GM23338 (cell line): ENCODE data around the gene MBL2. TPM values are rescaled to one million over a fixed set of nuclear protein-coding genes. Genes with fewer than 3 reads are reported as not detected.

Source experiments
- ATAC-seq: fragments of 200-7000 bp; cut with Tn5 transposase; 3 replicates; pipeline ENCODE4 v1.9.1; 2020
- DNase-seq: peaks from one replicate; pipeline ENCODE4 v3.0.0-alpha.2; 2015; ENCODE audit warnings: low spot score
- H2AFZ ChIP-seq: fragments of 200-600 bp; sonication (generic); 2 replicates; pipeline ENCODE4 v1.8.0; 2016; ENCODE audit warnings: antibody characterized with exemption, mild to moderate bottlenecking, moderate library complexity
- H3F3A ChIP-seq: fragments of 200-600 bp; sonication (generic); replicated peaks from 2 replicates; pipeline ENCODE4 v1.8.0; 2017; ENCODE audit warnings: antibody characterized with exemption, mixed run types, low read depth
- H3K27ac ChIP-seq: fragments of 200-600 bp; sonication (generic); 2 replicates; pipeline ENCODE4 v1.6.1; 2016; ENCODE audit warnings: low read depth
- H3K27me3 ChIP-seq: fragments of 200-600 bp; sonication (generic); 2 replicates; pipeline ENCODE4 v1.8.0; 2016; ENCODE audit warnings: mild to moderate bottlenecking, mixed run types, moderate library complexity; ENCODE audit not compliant: insufficient read depth
- H3K36me3 ChIP-seq: fragments of 200-600 bp; sonication (generic); 2 replicates; pipeline ENCODE4 v1.8.0; 2016; ENCODE audit warnings: mild to moderate bottlenecking; ENCODE audit not compliant: insufficient read depth
- H3K4me1 ChIP-seq: fragments of 200-600 bp; sonication (generic); 2 replicates; pipeline ENCODE4 v1.8.0; 2016; ENCODE audit warnings: mild to moderate bottlenecking, moderate library complexity; ENCODE audit not compliant: insufficient read depth
- H3K4me2 ChIP-seq: fragments of 200-600 bp; sonication (generic); 2 replicates; pipeline ENCODE4 v1.7.1; 2017; ENCODE audit warnings: mixed run types
- H3K4me3 ChIP-seq: fragments of 200-600 bp; sonication (generic); 2 replicates; pipeline ENCODE4 v1.6.1; 2016; ENCODE audit warnings: mixed run types
- H3K79me2 ChIP-seq: fragments of 200-600 bp; sonication (generic); replicated peaks from 2 replicates; pipeline ENCODE4 v1.8.0; 2017; ENCODE audit warnings: mild to moderate bottlenecking; ENCODE audit not compliant: insufficient read depth
- H3K9me2 ChIP-seq: fragments of 200-600 bp; sonication (generic); 2 replicates; pipeline ENCODE4 v1.8.0; 2017; ENCODE audit not compliant: insufficient read depth
- H4K20me1 ChIP-seq: fragments of 200-600 bp; sonication (generic); replicated peaks from 2 replicates; pipeline ENCODE4 v1.8.0; 2017; ENCODE audit warnings: mild to moderate bottlenecking; ENCODE audit not compliant: insufficient read depth
- H3K27ac Mint-ChIP-seq: 2 replicates; pipeline ENCODE4 v1.8.0; 2020; ENCODE audit warnings: inconsistent platforms, mild to moderate bottlenecking, moderate library complexity, mixed read lengths
- H3K27me3 Mint-ChIP-seq: 3 replicates; pipeline ENCODE4 v1.8.0; 2022; ENCODE audit warnings: low read depth, mild to moderate bottlenecking, moderate library complexity, mixed read lengths, inconsistent platforms; ENCODE audit not compliant: insufficient read depth, poor library complexity
- H3K36me3 Mint-ChIP-seq: 3 replicates; pipeline ENCODE4 v1.8.0; 2021; ENCODE audit warnings: low read depth, mild to moderate bottlenecking, inconsistent platforms, moderate library complexity, mixed read lengths
- H3K4me1 Mint-ChIP-seq: 3 replicates; pipeline ENCODE4 v1.8.0; 2020; ENCODE audit warnings: mild to moderate bottlenecking, inconsistent platforms, mixed read lengths
- H3K4me3 Mint-ChIP-seq: 3 replicates; pipeline ENCODE4 v1.8.0; 2021; ENCODE audit warnings: moderate library complexity, mild to moderate bottlenecking, inconsistent platforms, mixed read lengths
- H3K9me3 Mint-ChIP-seq: 3 replicates; pipeline ENCODE4 v1.8.0; 2020; ENCODE audit warnings: moderate library complexity, mild to moderate bottlenecking, inconsistent platforms, mixed read lengths
- ZNF331 ChIP-seq: fragments of 250-450 bp; sonication (Bioruptor Pico); IDR thresholded peaks from 2 replicates; pipeline ENCODE4 v1.5.0; 2020; ENCODE audit warnings: low read depth, mild to moderate bottlenecking, moderate library complexity
- polyA plus RNA-seq: library from polyadenylated mRNA; unstranded; fragments of >200 nt; fragmentation: Nextera tagmentation; extraction: Ambion mirVana; gene quantifications from 2 replicates; pipeline ENCODE4 v1.2.1, GENCODE V29; 2016
- total RNA-seq: library from RNA; depleted of rRNA; stranded (reverse); fragments of >200 nt; shearing (Covaris generic); gene quantifications from 2 replicates; pipeline ENCODE4 v1.2.3, GENCODE V29; 2014
- TF ChIP-seq, protein P1 (sequence below): IDR thresholded peaks from one replicate; pipeline ENCODE4 v1.6.1; 2018; ENCODE audit warnings: antibody characterized with exemption; ENCODE audit not compliant: unreplicated experiment
- TF ChIP-seq, protein P2 (sequence below): fragments of 250-450 bp; sonication (Bioruptor Pico); IDR thresholded peaks from 2 replicates; pipeline ENCODE4 v1.5.0; 2020; ENCODE audit warnings: mild to moderate bottlenecking, moderate library complexity

The MBL2 gene
- total and polyA plus RNA-seq, 2 experiments from 2014 or later = not detected

DNA sequence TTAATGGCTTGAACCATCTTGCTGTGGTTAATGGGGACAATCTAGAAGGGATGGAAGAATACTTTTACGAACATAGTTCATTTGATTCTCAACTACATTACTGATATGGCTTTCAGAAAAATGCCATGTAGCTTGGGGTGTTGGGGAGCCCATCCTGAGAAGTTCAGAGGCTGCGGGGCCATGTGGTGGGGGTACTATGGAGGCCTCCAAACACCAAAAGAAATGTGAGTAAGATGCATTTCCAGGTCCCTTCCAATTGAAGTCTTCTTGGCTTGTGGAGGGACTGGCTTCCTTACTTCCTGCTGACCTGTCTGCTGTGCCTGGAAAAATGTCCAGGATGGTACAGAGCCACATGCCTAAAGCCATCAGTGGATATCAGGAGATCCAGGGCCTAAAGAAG lies 1.6 kb upstream of the MBL2 start:
- H3K27ac Mint-ChIP-seq = no peak overlapping the region
- ATAC-seq = no peak
- H4K20me1 ChIP-seq = no peaks in the 10 kb centered on the region

More for the DNA sequence above, 1.6 kb upstream of the MBL2 start:
- Mint-ChIP-seq H3K4me1 (no peaks in the 10 kb centered on the region), H3K4me3 (no peak overlapping the region), H3K36me3 (no peaks in the 10 kb centered on the region), H3K27me3 (peaks cover 4% of the 10 kb centered on the region), H3K9me3 (no peaks in the 10 kb centered on the region)
- Histone ChIP-seq H3F3A (no peaks in the 10 kb centered on the region), H3K36me3 (no peaks in the 10 kb centered on the region), H3K27me3 (no peaks in the 10 kb centered on the region), H3K4me3 (no peak overlapping the region), H3K4me2 (no peak overlapping the region), H3K79me2 (no peaks in the 10 kb centered on the region), H3K27ac (no peak overlapping the region), H3K4me1 (no peaks in the 10 kb centered on the region), H3K9me2 (peaks cover 2% of the 10 kb centered on the region; the same call in 1 of the 2 replicates), H2AFZ (no peak overlapping the region)
- no peak for DNase-seq
- TF ChIP-seq, protein P1, sequence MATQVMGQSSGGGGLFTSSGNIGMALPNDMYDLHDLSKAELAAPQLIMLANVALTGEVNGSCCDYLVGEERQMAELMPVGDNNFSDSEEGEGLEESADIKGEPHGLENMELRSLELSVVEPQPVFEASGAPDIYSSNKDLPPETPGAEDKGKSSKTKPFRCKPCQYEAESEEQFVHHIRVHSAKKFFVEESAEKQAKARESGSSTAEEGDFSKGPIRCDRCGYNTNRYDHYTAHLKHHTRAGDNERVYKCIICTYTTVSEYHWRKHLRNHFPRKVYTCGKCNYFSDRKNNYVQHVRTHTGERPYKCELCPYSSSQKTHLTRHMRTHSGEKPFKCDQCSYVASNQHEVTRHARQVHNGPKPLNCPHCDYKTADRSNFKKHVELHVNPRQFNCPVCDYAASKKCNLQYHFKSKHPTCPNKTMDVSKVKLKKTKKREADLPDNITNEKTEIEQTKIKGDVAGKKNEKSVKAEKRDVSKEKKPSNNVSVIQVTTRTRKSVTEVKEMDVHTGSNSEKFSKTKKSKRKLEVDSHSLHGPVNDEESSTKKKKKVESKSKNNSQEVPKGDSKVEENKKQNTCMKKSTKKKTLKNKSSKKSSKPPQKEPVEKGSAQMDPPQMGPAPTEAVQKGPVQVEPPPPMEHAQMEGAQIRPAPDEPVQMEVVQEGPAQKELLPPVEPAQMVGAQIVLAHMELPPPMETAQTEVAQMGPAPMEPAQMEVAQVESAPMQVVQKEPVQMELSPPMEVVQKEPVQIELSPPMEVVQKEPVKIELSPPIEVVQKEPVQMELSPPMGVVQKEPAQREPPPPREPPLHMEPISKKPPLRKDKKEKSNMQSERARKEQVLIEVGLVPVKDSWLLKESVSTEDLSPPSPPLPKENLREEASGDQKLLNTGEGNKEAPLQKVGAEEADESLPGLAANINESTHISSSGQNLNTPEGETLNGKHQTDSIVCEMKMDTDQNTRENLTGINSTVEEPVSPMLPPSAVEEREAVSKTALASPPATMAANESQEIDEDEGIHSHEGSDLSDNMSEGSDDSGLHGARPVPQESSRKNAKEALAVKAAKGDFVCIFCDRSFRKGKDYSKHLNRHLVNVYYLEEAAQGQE = no peak
- TF ChIP-seq ZNF331 (CRISPR knock-in tag) = no peak
- TF ChIP-seq, protein P2, sequence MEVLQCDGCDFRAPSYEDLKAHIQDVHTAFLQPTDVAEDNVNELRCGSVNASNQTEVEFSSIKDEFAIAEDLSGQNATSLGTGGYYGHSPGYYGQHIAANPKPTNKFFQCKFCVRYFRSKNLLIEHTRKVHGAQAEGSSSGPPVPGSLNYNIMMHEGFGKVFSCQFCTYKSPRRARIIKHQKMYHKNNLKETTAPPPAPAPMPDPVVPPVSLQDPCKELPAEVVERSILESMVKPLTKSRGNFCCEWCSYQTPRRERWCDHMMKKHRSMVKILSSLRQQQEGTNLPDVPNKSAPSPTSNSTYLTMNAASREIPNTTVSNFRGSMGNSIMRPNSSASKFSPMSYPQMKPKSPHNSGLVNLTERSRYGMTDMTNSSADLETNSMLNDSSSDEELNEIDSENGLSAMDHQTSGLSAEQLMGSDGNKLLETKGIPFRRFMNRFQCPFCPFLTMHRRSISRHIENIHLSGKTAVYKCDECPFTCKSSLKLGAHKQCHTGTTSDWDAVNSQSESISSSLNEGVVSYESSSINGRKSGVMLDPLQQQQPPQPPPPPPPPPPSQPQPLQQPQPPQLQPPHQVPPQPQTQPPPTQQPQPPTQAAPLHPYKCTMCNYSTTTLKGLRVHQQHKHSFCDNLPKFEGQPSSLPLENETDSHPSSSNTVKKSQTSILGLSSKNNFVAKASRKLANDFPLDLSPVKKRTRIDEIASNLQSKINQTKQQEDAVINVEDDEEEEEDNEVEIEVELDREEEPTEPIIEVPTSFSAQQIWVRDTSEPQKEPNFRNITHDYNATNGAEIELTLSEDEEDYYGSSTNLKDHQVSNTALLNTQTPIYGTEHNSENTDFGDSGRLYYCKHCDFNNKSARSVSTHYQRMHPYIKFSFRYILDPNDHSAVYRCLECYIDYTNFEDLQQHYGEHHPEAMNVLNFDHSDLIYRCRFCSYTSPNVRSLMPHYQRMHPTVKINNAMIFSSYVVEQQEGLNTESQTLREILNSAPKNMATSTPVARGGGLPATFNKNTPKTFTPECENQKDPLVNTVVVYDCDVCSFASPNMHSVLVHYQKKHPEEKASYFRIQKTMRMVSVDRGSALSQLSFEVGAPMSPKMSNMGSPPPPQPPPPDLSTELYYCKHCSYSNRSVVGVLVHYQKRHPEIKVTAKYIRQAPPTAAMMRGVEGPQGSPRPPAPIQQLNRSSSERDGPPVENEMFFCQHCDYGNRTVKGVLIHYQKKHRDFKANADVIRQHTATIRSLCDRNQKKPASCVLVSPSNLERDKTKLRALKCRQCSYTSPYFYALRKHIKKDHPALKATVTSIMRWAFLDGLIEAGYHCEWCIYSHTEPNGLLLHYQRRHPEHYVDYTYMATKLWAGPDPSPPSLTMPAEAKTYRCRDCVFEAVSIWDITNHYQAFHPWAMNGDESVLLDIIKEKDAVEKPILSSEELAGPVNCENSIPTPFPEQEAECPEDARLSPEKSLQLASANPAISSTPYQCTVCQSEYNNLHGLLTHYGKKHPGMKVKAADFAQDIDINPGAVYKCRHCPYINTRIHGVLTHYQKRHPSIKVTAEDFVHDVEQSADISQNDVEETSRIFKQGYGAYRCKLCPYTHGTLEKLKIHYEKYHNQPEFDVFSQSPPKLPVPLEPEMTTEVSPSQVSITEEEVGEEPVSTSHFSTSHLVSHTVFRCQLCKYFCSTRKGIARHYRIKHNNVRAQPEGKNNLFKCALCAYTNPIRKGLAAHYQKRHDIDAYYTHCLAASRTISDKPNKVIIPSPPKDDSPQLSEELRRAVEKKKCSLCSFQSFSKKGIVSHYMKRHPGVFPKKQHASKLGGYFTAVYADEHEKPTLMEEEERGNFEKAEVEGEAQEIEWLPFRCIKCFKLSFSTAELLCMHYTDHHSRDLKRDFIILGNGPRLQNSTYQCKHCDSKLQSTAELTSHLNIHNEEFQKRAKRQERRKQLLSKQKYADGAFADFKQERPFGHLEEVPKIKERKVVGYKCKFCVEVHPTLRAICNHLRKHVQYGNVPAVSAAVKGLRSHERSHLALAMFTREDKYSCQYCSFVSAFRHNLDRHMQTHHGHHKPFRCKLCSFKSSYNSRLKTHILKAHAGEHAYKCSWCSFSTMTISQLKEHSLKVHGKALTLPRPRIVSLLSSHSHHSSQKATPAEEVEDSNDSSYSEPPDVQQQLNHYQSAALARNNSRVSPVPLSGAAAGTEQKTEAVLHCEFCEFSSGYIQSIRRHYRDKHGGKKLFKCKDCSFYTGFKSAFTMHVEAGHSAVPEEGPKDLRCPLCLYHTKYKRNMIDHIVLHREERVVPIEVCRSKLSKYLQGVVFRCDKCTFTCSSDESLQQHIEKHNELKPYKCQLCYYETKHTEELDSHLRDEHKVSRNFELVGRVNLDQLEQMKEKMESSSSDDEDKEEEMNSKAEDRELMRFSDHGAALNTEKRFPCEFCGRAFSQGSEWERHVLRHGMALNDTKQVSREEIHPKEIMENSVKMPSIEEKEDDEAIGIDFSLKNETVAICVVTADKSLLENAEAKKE (CRISPR knock-in tag) = no peak
